HG02588 (cell line): ENCODE measurements around the gene CCDC197.

Experiments
- ATAC-seq: cut with Tn5 transposase; IDR thresholded peaks from one replicate; pipeline ENCODE4 v1.9.1; 2021; ENCODE audit warnings: mild to moderate bottlenecking, moderate library complexity; ENCODE audit not compliant: unreplicated experiment

The CCDC197 gene

DNA sequence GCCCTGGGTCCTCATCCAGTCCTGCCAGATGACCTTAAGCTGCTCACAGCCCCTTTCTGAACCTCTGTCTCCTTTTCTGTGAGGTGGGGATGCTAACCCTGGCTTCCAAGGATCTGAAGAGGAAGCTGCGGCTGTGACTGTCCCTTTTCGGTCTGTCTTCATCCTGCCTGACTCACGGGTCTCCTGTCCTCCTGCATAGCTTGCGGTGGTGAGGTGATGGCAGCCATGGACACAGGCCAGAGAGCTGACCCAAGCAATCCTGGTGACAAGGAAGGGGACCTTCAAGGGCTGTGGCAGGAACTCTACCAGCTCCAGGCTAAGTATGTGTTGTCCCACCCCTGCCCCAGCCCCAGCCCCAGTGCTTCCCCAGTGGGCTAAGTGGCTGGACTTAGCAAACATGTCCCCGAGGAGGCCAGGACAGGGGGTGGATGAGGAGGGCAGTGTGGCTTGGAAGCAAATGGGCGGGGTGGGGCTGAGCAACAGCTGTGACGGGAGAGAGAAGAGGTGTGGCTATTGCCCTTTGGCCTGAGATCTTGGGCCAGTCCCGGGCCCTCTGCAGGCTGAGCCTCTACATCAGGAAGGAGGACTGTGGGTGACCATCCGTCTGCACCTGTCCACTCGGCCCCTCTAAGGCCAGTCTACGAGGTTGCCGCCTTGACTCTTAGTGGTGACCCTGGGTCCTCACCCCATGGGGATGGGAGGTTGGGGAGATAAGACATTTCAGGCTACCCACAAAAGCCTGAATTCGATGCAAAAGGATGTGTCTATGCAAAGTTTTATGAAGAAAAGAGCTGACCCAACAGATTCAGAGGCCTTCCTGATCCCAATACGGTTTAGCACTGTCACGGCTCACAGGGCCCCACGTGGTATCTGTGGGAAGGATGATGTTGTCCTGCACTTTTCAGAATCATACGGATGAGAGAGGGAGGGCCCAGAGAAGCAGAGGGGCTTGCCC, 1.1 kb downstream of the CCDC197 start:
- ATAC-seq, result no peak

DNA sequence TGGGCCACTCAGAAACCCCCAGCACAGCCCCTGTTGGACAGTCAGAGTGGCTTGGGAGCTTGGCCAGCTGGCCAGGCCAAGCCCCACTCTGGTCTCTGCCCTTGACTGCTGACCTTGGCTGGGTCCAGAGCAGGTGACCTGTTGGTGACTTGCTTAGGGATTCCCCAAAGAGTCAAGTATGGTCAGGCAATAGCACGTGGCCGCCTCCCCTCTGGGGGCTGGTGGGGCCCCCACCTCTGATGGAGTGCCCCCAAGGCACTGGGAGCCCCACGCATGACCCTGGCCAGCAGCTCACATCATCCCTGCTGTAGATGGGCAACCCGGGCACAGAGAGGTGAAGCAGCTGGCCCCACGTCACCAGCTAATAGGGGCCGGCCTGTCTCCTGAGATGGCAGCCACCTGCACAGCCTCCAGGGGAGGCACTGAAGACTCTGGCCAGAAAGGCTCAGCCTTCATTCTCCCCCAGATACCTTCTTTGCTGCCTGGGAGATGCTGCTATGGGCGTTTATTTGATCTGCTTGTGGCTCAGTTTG, 1.8 kb downstream of the CCDC197 start:
- no peak for ATAC-seq

DNA sequence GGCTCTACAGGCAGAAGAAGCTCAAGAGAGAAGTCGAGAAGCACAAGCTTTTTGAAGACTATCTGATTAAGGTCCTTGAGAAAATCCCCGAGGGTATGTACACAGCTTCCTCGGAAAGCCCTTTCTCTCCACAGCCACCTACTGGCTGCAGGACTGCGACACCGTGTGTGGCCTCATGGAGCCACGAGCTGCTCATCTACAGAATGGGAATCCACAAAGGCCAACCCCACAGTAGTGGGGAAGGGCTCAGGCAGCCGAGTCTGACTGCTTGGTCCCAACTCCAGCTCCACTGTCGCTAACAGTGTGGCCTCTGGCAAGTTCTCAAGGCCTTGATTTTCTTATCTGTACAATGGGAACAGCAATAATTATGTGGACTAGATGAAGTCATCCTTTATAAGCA, 2.5 kb downstream of the CCDC197 start:
- no peak for ATAC-seq

DNA sequence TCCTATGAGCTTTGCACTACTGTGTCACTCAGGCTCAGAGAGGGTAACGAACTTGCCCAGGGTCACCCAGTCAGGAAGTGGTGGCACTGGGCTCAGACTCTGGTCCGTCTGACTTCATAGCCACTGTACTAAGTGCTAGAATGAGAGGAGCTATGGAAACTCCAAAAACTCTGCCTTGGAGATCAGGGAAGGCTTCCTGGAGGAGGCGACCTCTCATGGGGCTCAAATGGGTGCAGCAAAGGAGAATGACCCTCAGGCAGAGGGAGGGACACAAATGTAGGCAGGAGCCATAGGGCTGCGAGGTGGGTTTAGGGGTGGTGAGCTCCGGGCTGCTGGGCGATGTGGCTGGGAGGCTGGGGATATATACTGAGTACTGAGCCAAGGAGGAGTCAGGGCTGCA, 3.2 kb downstream of the CCDC197 start:
- ATAC-seq, result no peak

DNA sequence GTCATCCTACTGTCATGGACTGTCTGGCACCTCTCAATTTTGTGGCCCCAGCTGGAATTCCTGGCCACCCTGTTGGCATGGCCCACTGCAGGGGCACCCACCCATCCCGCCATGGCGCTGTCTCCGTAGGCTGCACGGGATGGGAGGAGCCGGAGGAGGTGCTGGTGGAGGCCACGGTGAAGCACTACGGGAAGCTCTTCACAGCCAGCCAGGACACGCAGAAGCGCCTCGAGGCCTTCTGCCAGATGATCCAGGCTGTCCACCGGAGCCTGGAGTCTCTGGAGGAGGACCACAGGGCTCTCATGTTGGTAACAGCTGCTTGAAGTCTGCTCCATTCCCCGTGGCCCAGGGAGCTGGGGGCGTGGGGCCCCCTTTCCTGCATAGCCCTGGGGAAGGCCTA, 3.9 kb downstream of the CCDC197 start:
- ATAC-seq, result no peak

DNA sequence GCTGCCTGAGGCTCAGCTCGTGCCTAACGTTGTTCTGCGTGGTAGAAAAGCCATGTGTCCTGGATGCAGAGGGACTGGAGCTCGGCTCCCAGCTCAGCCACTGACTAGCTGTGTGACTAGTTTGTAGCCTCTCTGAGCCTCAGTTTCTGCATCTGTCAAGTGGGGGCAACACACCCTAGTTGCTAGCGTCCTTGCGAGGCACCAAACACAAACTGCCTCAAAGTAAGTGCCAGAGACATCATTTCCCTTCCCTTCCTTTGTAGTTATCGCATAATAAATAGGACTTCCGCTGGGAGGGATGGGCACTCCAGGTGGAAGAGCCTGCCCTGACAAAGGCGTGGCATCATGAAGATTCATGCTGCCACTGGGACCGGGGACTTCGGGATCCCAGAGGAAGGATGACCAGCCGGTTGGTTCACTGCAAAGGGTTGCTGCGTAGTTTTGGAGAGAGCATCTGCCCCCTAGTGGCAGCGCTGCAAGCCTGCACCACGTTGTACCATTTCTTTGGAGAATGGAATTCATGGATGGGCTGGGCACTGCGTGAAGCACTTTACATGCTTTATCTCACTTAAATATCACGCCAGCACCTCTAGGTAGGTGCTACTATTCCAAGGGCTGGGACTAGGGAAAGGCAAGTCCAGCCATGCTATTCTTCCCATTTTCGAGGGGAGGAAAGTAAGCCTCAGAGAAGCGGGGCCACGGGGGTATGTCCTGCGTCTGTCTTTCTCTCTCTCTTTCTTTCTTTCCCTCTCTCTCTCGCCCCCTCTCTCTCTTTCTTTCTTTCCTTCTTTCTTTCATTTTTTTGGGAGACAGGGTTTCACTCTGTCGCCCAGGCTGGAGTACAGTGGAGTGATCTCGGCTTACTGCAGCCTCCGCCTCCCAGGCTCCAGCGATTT, 4.6 kb downstream of the CCDC197 start:
- no peak for ATAC-seq

DNA sequence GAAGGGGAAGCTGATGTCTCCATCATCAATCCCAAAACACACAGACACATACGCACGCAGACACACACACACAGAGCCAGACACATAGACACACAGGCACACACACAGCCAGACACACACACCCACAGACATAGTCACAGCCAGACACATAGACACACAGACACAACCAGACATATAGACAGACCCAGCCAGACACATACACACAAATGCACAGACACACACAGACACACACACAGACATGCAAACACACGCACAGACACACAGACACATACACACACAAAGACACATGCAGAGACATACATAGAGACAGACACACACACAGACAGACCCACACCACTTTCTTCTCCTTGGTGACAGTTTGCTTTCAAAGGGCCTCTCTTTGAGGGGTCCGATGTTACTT, 6.3 kb downstream of the CCDC197 start:
- ATAC-seq, result no peak

DNA sequence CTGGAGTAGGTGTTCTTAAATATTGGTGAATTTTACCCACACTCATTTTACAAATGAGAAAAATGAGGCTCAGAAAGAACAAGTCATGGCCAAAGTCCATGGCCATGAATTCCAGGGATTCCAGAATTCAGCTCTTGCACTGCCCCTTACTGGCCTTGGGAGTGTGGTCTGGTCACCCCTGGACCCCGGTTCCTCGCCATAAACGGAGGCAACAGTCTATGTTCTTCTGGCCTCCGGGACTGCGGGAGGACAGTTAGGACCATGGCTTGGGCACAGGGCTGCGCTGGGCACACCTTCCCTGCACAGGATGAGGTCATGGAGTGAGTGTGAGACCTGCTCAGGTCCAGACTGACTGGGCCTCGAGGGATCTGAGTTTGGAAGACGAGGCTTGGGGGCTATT, 6.9 kb downstream of the CCDC197 start:
- ATAC-seq, result no peak

DNA sequence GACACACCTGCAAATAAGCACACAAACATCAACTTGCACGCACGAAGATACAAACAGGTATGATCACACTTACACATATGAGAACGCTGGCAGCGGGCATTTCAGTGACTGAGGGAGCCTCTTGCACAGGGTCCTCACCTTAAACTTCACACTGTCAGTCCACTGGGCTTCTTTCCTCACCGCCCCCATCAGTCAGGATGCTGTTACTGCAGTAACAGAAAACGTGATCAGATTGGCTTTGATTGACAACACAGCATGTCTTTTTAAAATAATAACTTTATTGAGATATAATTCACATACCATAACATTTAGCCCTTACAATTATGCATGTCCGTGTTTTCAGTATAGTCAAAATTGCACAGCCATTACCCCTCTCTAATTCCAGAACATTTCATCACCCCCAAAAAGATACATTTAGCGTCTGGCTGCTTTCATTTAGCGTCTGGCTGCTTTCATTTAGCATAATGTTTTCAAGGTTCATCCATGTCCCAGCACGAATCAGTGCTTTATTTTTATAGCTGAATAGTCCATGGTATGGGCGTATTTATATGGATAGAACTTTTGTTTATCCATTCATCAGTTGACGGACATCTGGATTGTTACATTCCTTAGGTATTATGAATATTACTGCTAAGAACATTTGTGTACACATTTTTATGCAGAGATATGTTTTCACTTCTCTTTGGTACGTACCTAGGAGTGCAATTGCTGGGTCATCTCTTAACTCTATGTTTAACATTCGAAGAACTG, 8.4 kb downstream of the CCDC197 start:
- ATAC-seq, result no peak

DNA sequence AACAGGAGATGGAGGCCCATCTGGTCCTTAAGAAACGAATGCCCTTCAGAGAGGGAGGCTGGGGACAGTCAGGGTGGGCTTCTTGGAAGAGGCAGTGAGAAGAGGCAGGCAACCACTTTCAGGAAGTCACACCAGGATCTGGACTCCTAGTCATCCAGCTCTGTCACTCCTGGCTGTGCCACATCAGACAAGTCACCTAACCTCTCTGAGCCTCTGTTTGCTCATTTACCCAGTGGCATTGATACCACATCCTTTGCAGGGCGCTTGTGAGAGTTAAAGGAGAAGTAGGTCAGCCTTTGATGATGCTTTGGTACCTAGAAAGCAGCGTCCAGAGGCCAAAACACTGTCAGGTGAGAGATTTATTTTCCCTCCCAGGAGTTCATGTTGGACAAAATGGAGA, 11.1 kb downstream of the CCDC197 start:
- no peak for ATAC-seq

DNA sequence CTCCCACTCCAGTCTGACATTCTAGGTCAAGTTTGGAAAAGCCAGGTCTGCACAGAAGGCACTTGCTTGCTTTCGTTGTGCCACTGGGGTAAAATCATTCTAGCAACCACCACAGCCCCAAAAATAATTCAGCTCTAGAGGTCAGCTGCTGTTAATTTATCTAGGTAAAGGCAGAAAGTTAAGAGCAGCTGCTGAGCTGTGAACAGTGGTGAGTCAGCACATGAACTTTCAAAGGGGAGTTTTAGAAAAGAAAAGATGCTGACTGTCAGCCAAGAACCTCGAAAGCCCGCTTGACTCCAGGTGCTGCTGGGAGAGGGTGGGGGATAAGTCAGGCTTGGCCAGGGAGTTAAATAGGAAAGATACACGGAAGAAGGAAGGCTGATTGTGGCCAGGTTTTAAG, 12.7 kb downstream of the CCDC197 start:
- ATAC-seq, result no peak

DNA sequence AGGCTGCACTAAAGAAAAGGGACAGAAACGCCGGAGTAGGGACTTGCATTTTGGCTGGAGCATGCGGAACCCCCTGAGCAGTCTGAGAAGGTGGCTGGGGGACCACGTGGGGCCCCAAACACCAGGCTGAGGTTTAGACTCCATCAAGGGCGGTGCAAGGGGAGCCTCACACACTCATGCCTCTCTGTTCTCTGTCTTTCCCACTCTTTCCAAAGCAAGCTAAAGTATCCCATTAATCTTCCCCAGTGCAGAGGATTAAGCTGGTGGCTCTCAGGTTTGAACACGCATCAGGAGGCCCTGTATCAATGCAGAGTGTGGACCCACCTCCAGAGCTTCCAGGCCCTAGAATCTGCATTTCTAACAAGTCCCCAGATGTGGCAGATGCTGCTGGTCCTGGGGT, 13.5 kb downstream of the CCDC197 start:
- ATAC-seq, result no peak

DNA sequence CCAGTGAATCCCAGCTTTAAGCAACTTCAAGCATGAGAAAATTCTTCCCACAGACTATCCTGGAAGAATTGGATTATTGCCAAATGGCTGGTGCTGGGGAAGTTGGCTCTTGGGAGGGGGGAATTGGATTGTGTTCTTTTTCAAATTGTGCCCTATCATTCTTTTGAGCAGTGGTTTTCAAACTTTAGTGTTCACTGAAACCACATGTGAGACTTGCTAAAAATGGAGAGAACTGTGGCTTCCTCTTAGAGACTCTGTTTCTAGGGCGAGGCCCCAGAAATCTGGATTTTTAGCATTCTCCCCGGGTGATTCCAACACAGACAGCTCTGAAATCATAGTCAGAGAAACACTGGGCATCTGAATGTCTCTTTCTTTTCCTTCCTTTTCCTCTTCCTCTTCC, 14.7 kb downstream of the CCDC197 start:
- no peak for ATAC-seq

DNA sequence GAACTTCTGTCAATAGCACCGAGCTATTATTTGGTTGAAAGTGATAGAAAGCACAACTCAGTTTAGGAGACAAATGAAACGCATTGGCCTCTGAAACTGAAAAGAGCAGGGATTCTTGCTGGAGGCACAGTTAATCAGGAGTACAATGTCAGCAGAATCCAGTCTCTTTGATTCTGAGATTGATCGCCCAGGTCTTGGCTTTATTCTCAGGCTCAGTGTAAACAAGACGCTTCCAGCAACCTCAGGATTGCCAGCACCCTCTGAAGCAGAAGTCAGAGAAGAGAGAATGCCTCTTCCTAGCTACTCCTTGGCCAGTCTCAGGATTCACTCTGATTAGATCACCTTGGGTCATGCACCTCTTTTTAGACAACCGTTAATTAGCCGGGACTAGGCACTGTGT, 17.3 kb downstream of the CCDC197 start:
- ATAC-seq, result no peak

DNA sequence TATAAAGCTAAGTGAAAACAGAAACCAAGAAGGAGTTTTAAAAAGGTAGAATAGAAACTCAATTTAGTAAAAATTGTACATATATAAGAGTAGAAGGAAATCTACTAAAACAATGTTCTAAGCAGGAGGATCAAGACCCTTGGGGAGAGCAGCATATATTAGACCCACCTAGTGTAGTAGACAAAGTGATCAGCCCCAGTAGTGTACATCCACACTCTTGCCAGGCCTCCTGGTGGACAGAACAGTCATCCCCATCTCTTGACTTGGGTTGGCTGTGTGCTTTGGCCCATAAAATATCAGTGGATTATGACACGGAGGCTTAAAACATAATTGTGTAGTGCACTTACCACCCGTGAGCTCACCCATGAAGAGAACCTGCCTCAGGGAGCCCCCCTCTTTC, 18.1 kb downstream of the CCDC197 start:
- no peak for ATAC-seq

DNA sequence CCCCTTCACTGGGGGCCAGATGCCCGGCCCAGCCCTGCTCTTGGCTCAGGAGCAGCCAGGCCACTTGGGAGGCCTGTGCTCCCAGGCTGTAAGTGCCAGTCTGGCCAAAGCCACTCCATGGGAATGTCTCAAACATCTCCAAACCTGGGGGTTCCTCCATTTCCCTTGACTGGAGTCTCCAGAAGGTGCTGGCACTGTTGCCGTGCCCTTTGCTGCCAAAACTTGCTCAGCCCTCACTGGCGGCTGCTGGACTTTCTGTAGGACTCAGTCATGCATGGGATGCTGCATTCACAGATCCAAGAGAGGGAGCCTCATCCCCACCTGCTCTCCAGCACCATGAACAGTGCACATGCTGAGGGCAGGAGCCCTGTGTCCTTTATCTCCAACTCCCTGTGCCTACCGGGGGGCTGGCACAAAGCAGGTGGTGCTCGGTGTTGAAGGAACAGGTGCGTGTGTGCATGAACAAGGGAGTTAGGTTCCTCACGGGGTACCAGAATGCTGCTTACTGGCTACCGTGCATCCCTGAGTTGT, 19.4 kb downstream of the CCDC197 start:
- no peak for ATAC-seq

DNA sequence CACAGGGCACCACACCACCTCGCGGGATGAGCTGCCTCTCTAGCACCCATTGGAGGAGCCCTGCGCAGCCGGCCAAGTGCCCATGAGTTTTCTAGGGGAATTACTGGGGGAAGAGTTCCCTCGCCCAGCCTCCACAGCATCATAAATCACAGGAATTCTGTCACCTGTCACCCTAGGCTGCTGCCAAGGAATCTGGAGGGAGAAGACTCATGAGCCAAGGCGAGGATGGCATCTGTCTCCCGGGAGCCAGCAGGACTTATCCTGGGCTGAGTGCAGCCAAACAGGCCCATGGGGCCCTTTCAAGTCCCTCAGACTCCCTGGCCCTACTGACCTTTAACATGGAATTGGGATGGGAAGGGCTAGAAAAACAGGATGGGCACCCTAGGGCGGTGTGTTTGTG, 21.2 kb downstream of the CCDC197 start:
- no peak for ATAC-seq

DNA sequence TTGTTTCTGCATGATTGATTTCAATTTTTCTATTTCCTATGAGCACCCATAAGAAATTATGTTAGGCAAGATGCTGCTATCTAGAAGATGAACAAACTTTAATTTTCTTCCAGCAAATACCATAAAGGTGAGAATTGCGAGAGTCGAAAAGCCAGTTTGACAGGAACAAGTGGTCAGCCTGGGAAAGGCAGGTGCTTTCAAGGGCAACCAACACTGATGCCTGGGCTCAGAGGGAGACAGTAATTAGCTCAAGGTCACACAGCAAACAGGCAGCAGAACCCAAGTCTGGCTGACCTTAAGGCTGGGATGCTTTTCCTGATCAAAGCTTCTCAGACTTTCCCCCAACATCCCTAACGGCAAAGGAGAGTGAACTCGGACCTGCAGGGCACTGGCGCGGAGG, 22.2 kb downstream of the CCDC197 start:
- no peak for ATAC-seq

DNA sequence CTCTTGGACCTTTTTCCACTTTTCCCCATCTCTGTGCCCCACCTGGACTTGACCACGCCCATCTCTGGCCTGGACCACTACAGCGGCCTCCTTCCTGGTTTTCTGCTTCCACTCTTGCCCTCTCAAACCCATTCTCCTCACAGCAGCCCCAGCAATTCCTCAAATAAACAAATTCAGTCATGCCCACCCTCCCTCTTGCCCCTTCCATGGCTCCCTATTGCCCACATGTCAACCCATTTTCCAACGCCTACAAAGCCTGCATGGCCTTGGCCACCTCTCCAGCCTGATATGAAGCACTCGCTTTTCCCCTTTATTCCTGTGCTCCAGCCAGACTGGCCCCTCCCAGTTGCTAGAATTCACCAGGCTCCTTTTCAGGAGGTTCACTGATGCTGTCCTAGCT, 23.2 kb downstream of the CCDC197 start:
- no peak for ATAC-seq

DNA sequence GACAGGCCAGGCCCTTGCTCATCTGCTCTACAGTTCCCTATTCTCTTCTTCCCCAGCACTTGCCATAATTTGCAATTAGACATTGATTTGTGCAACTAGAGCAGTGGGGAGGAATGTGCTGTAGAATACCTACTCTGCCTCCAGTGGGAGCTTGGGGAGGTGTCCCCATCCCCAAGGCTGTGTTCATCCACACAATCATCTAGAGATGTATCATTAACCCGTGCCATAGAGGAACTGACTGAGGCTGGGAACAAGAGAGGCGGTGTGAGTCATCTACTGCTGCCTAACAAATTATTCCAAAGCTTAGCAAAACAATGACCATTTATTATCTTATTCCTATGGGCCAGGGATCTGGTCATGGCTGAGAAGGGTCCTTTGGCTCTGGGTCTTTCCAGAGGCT, 23.9 kb downstream of the CCDC197 start:
- no peak for ATAC-seq
